Sigmoid colon (tissue), 4 donors: ENCODE results near the gene PACC1.

Experiments used
- EP300 ChIP-seq, 4 donors: sonication (generic); formaldehyde crosslinking; IDR thresholded peaks; one replicate each; pipeline ENCODE4 v1.6.1; 2017; ENCODE audit warnings: antibody characterized with exemption in 4 of 4
- POLR2A ChIP-seq, 2 donors: fragments of 450-650 bp; IDR thresholded peaks; one replicate each; pipeline ENCODE4 v1.6.1; 2016; ENCODE audit warnings: antibody characterized with exemption in 2 of 2, mild to moderate bottlenecking in 2 of 2, moderate library complexity in 2 of 2
- POLR2AphosphoS5 ChIP-seq, 4 donors: sonication (generic); formaldehyde crosslinking; IDR thresholded peaks; one replicate each; pipeline ENCODE4 v1.6.1; 2017; ENCODE audit warnings: antibody characterized with exemption in 4 of 4
- TF ChIP-seq, protein P1 (sequence below), 4 experiments: fragments of 450-650 bp in 3 of 4; fragments of 200-600 bp in 1 of 4; IDR thresholded peaks; one replicate each; pipeline ENCODE4 v1.5.1; 2016 to 2019; ENCODE audit warnings: antibody characterized with exemption in 4 of 4, mild to moderate bottlenecking in 3 of 4, moderate library complexity in 2 of 4

DNA sequence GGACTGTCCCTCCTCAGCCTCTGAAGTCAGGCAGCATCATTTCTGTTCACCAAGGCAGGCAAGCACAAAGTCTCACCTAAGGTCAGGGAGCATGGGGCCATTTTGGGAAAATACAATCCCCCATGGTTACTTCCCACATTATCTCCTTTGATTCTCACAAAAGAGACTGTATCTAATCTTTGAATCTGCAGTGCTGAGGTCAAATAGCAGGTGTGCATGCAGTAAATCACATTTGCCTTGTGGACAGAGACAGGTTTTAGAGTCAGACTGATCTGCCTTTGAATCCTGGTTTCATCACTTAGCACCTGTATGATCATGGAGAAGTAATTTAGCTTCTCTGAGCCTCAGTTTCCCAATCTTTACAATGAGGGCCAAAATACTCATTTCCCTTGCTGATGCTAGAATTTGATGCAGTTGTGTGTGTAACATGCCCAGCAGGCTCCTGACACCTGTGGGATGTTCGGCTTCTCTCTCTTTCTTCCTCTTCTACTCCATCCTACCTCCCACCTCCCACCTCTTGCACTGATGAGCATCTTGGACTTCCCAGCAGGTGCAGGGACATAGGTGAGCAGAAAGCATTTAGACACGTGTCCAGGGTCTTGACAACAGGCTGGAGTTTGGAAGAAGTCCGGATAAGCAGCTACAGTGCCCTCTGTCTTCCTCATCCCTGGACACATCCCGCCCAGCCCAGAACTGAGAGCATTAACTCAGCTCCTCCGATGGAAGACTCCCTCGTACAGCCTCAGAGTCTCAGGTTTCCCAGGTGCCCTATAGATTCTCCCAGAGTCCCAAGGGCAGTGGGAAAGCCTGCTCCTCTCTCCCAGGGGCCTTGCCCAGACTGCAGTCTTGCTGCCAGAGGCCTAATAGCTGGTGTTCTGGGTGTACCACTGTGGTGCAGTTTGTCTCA lies 37.0 kb upstream of the PACC1 start:
- TF ChIP-seq, protein P1, sequence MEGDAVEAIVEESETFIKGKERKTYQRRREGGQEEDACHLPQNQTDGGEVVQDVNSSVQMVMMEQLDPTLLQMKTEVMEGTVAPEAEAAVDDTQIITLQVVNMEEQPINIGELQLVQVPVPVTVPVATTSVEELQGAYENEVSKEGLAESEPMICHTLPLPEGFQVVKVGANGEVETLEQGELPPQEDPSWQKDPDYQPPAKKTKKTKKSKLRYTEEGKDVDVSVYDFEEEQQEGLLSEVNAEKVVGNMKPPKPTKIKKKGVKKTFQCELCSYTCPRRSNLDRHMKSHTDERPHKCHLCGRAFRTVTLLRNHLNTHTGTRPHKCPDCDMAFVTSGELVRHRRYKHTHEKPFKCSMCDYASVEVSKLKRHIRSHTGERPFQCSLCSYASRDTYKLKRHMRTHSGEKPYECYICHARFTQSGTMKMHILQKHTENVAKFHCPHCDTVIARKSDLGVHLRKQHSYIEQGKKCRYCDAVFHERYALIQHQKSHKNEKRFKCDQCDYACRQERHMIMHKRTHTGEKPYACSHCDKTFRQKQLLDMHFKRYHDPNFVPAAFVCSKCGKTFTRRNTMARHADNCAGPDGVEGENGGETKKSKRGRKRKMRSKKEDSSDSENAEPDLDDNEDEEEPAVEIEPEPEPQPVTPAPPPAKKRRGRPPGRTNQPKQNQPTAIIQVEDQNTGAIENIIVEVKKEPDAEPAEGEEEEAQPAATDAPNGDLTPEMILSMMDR (IDR thresholded peaks at IDR 0.05), result no peak
- no peak for TF ChIP-seq POLR2AphosphoS5 (IDR thresholded peaks at IDR 0.05)
- TF ChIP-seq POLR2A (IDR thresholded peaks at IDR 0.05), result no peak
- no peak for TF ChIP-seq EP300 (IDR thresholded peaks at IDR 0.05)
